HepG2 (cell line): Measurements from ENCODE around the gene NFATC4. TPM values are rescaled to one million over a fixed set of nuclear protein-coding genes. Genes with fewer than 3 reads are reported as not detected.

Experiments
- ATM ChIP-seq: fragments of 450-650 bp; IDR thresholded peaks from 2 replicates; pipeline ENCODE4 v1.7.1; 2017; ENCODE audit warnings: mild to moderate bottlenecking, borderline replicate concordance
- BRD4 ChIP-seq: sonication (generic); formaldehyde crosslinking; IDR thresholded peaks from 2 replicates; pipeline ENCODE4 v1.4.0; 2020; ENCODE audit warnings: missing genetic modification reagents
- CHD4 ChIP-seq: fragments of 200-600 bp; sonication (generic); IDR thresholded peaks from 2 replicates; pipeline ENCODE4 v1.7.0; 2017; ENCODE audit warnings: mild to moderate bottlenecking, low read length, borderline replicate concordance
- JUN ChIP-seq: sonication (generic); formaldehyde crosslinking; IDR thresholded peaks from 2 replicates; pipeline ENCODE4 v1.4.0; 2020; ENCODE audit warnings: mild to moderate bottlenecking, missing genetic modification reagents
- NFRKB ChIP-seq: fragments of 450-650 bp; IDR thresholded peaks from 2 replicates; pipeline ENCODE4 v1.6.1; 2017
- POGZ ChIP-seq: sonication (generic); formaldehyde crosslinking; IDR thresholded peaks from 2 replicates; pipeline ENCODE4 v1.4.0; 2020; ENCODE audit warnings: mild to moderate bottlenecking, missing genetic modification reagents
- SAP130 ChIP-seq: IDR thresholded peaks from 2 replicates; pipeline ENCODE4 v1.6.1; 2016; ENCODE audit warnings: low read depth
- STAT5B ChIP-seq: sonication (generic); formaldehyde crosslinking; IDR thresholded peaks from 2 replicates; pipeline ENCODE4 v1.4.0; 2020; ENCODE audit warnings: missing genetic modification reagents
- TAF15 ChIP-seq: fragments of 200-400 bp; formaldehyde crosslinking; IDR thresholded peaks from one replicate; pipeline ENCODE4 v1.6.1; 2018; ENCODE audit warnings: mild to moderate bottlenecking, low read depth, low read length; ENCODE audit not compliant: poor library complexity, severe bottlenecking
- TARDBP ChIP-seq: sonication (generic); formaldehyde crosslinking; IDR thresholded peaks from 2 replicates; pipeline ENCODE4 v1.8.0; 2022; ENCODE audit warnings: mild to moderate bottlenecking, missing genetic modification reagents
- TRIM22 ChIP-seq: fragments of 450-650 bp; IDR thresholded peaks from 2 replicates; pipeline ENCODE4 v1.6.1; 2017
- USF2 ChIP-seq, 2 experiments: sonication (generic) in 1 of 2; formaldehyde crosslinking in 1 of 2; IDR thresholded peaks; 2 replicates each; pipeline versions ENCODE4 v1.5.1 to v1.6.1; 2011 to 2020; ENCODE audit warnings: borderline replicate concordance in 1 of 2, low read depth in 1 of 2, low read length in 1 of 2, mild to moderate bottlenecking in 1 of 2, missing genetic modification reagents in 1 of 2, moderate library complexity in 1 of 2
- ZBTB8A ChIP-seq: sonication (generic); formaldehyde crosslinking; IDR thresholded peaks from 2 replicates; pipeline ENCODE4 v1.4.0; 2020; ENCODE audit warnings: mild to moderate bottlenecking, low read depth, missing genetic modification reagents, borderline replicate concordance
- ZC3H13 ChIP-seq: sonication (generic); formaldehyde crosslinking; IDR thresholded peaks from 2 replicates; pipeline ENCODE4 v1.8.1; 2023; ENCODE audit warnings: mild to moderate bottlenecking, missing genetic modification reagents, moderate library complexity
- ZEB1 ChIP-seq: IDR thresholded peaks from 2 replicates; pipeline ENCODE4 v1.6.1; 2012; ENCODE audit warnings: mild to moderate bottlenecking, low read depth, inconsistent platforms; ENCODE audit not compliant: insufficient replicate concordance
- ZFP36L2 ChIP-seq: sonication (generic); formaldehyde crosslinking; IDR thresholded peaks from 2 replicates; pipeline ENCODE4 v1.4.0; 2020; ENCODE audit warnings: missing genetic modification reagents
- ZNF20 ChIP-seq: sonication (generic); formaldehyde crosslinking; IDR thresholded peaks from 2 replicates; pipeline ENCODE4 v1.4.0; 2020; ENCODE audit warnings: mild to moderate bottlenecking, moderate library complexity, missing genetic modification reagents
- ZNF253 ChIP-seq: sonication (generic); formaldehyde crosslinking; IDR thresholded peaks from 2 replicates; pipeline ENCODE4 v1.8.0; 2022; ENCODE audit warnings: mild to moderate bottlenecking, missing genetic modification reagents, borderline replicate concordance
- ZNF34 ChIP-seq: sonication (generic); formaldehyde crosslinking; IDR thresholded peaks from 2 replicates; pipeline ENCODE4 v1.4.0; 2020; ENCODE audit warnings: mild to moderate bottlenecking, missing genetic modification reagents, borderline replicate concordance
- ZNF451 ChIP-seq: sonication (generic); formaldehyde crosslinking; IDR thresholded peaks from 2 replicates; pipeline ENCODE4 v1.5.0; 2020; ENCODE audit warnings: mild to moderate bottlenecking, missing genetic modification reagents
- ZNF484 ChIP-seq: sonication (generic); formaldehyde crosslinking; IDR thresholded peaks from 2 replicates; pipeline ENCODE4 v1.5.1; 2020; ENCODE audit warnings: mild to moderate bottlenecking, low read depth, missing genetic modification reagents, borderline replicate concordance
- ZNF557 ChIP-seq: sonication (generic); formaldehyde crosslinking; IDR thresholded peaks from 2 replicates; pipeline ENCODE4 v1.4.0; 2020; ENCODE audit warnings: missing genetic modification reagents
- ZNF563 ChIP-seq: sonication (generic); formaldehyde crosslinking; IDR thresholded peaks from 2 replicates; pipeline ENCODE4 v1.8.0; 2022; ENCODE audit warnings: mild to moderate bottlenecking, moderate library complexity, missing genetic modification reagents
- ZNF761 ChIP-seq: sonication (generic); formaldehyde crosslinking; conservative IDR thresholded peaks from 2 replicates; pipeline ENCODE4 v1.4.0; 2020; ENCODE audit warnings: mild to moderate bottlenecking, missing genetic modification reagents
- polyA plus RNA-seq, 8 experiments: library from polyadenylated mRNA; depleted of rRNA in 3 of 8; stranded (reverse) in 7 of 8; unstranded in 1 of 8; fragments of >200 nt; fragmentation: Illumina TruSeq in 4 of 8; extraction: Trizol in 4 of 8; gene quantifications; 2 replicates each; pipeline versions ENCODE4 v1.2.1 to v1.2.3, GENCODE V29; 2011 to 2016; ENCODE audit warnings: low read depth in 4 of 8, missing spikeins in 1 of 8, mixed read lengths in 1 of 8; ENCODE audit not compliant: insufficient read depth in 1 of 8
- total RNA-seq, 5 experiments: library from RNA; depleted of rRNA; stranded (reverse); fragments of >200 nt; fragmentation: Illumina TruSeq; extraction: Trizol; gene quantifications; 2 replicates each; pipeline ENCODE4 v1.2.3, GENCODE V29; 2016; ENCODE audit warnings: low read depth in 1 of 5
- TF ChIP-seq, protein P1 (sequence below): IDR thresholded peaks from 2 replicates; pipeline ENCODE4 v1.6.1; 2016; ENCODE audit warnings: missing compliant biosample characterization, missing genetic modification reagents, borderline replicate concordance

NFATC4 gene
- total and polyA plus RNA-seq, 2 of the 13 experiments (the other 11 are each of a cell fraction or from before 2014, with no cell fraction given): 0.04 to 0.15 TPM

GRCh38 chr14:24365600-24366412, 2.2 kb upstream of the NFATC4 start (continued):
- TF ChIP-seq TRIM22 (no peak), JUN (CRISPR knock-in tag) (no peak; the same call in 1 of the 2 replicates), ZFP36L2 (0 out of 2 replicates have a peak, but pooled peaks have one; percentile 50), ZNF484 (CRISPR knock-in tag) (0 out of 2 replicates have a peak, but pooled peaks have one; percentile 33), ZC3H13 (CRISPR knock-in tag) (no peak), ZNF253 (CRISPR knock-in tag) (no peak), ZNF761 (CRISPR knock-in tag) (peak; percentile 69; the same call in 1 of the 2 replicates), ZNF557 (peak; percentile 78; the same call in 1 of the 2 replicates), ZNF34 (CRISPR knock-in tag) (0 out of 2 replicates have a peak, but pooled peaks have one; percentile 75), ZEB1 (peak; percentile 73), BRD4 (no peak), TARDBP (CRISPR knock-in tag) (peak; percentile 91), ATM (no peak), USF2 (IDR thresholded peaks at IDR 0.05; ENCODE audit: low read depth, low read length) (no peak), USF2 (CRISPR knock-in tag; IDR thresholded peaks at IDR 0.05; ENCODE audit: borderline replicate concordance) (no peak), STAT5B (CRISPR knock-in tag) (0 out of 2 replicates have a peak, but pooled peaks have one; percentile 23), NFRKB (no peak), ZBTB8A (no peak), ZNF563 (CRISPR knock-in tag) (no peak; the same call in 1 of the 2 replicates), CHD4 (no peak), POGZ (peak; percentile 84), ZNF451 (CRISPR knock-in tag) (peak; percentile 92), SAP130 (CRISPR knock-in tag) (peak; percentile 84), ZNF20 (CRISPR knock-in tag) (no peak), TAF15 (peak; percentile 68)
- TF ChIP-seq, protein P1, sequence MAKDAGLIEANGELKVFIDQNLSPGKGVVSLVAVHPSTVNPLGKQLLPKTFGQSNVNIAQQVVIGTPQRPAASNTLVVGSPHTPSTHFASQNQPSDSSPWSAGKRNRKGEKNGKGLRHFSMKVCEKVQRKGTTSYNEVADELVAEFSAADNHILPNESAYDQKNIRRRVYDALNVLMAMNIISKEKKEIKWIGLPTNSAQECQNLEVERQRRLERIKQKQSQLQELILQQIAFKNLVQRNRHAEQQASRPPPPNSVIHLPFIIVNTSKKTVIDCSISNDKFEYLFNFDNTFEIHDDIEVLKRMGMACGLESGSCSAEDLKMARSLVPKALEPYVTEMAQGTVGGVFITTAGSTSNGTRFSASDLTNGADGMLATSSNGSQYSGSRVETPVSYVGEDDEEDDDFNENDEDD (CRISPR knock-in tag): peak; percentile 69; the same call in 1 of the 2 replicates
